Right ventricle myocardium superior (tissue), 1 donor: ENCODE results near the gene SUCLG1. TPM values are rescaled to one million over a fixed set of nuclear protein-coding genes. Genes with fewer than 3 reads are reported as not detected.
"Not testable (repeated sequence)": the region's sequence is repeated elsewhere in the genome, so short reads cannot be mapped to it uniquely, and the experiment has no call there.

Experiments
- ATAC-seq: fragments of 200-7000 bp; cut with Tn5 transposase; one replicate; pipeline ENCODE4 v1.9.1; 2020; ENCODE audit warnings: mild to moderate bottlenecking; ENCODE audit not compliant: poor library complexity
- DNase-seq: peaks from one replicate; pipeline ENCODE4 v3.0.0-alpha.2; 2020
- intact Hi-C: fragments of 100-400 bp; cut with DNase I; formaldehyde crosslinking; loops from one replicate; pipeline ENCODE4 v1.11.2; 2022
- total RNA-seq: library from RNA; stranded (reverse); fragmentation: NEBNext Ultra II Directional; extraction: Animal tissue kit (Norgen Biotek cat#: 25700); gene quantifications from one replicate; pipeline ENCODE4 v1.2.1, GENCODE V29; 2021
- donor health status: DM: no; HTN: yes; CAD: no; lungs with severe emphysema.

The SUCLG1 gene
- total RNA-seq, 1 donor from 2014 or later, result 312 TPM

GRCh38 chr2:84435345-84436025 lies 23.6 kb downstream of the SUCLG1 start:
- DNase-seq, result peak; percentile 38
- intact Hi-C loops, result no loop called here
- peak; percentile 83 for ATAC-seq

- ATAC-seq, result no peak
- intact Hi-C loops, result no loop called here
- DNase-seq, result no peak
These were observed 29.8 kb downstream of the SUCLG1 start for GRCh38 chr2:84429328-84429727.

- DNase-seq, result no peak
- no peak for ATAC-seq
- intact Hi-C loops, result no loop called here
These were observed 31.6 kb downstream of the SUCLG1 start for GRCh38 chr2:84427235-84428138.

GRCh38 chr2:84425310-84425709 lies 33.8 kb downstream of the SUCLG1 start:
- DNase-seq (no peak), ATAC-seq (no peak)
- intact Hi-C loops, result no loop called here

DNA sequence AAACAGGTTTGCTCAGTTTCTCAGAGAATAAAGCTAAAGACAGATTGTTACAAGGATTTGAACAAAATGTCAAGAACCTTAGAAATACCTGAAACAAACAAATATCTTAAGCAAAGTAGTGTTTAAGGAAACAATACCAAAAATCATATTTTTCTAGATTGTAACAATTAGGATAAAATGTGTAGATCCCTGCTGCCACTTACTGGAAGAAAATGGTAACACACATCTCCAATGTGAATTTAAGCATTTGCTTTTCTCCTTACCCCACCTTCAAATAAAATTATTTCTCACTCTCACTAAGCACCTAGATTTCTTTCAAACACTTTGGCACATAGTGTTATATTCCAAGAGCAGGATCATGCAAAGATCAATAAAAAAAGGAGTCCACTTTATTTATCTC lies 34.9 kb downstream of the SUCLG1 start:
- DNase-seq (no peak), ATAC-seq (no peak)
- intact Hi-C loops, result no loop called here

DNA sequence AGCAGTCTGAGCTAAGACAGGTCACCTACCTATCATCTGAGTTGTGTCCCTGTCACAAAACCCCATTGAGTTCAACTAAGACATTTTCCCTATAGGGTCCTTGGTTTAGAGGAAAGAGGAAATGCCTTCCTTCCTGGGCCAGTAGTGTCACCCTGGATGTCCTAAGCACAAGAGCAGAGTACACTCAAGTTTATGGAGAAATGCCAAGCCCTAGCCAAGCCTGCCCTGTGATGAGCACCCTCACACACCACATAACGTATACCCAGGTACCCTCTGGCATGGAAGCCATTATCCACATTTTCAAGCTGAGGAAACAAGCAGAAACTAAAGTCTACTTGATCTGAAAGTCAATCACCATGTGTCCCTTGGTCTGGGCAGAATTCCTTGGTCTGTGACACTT lies 37.3 kb downstream of the SUCLG1 start:
- intact Hi-C loops, result no loop called here
- peak; percentile 86 for ATAC-seq
- no peak for DNase-seq

DNA sequence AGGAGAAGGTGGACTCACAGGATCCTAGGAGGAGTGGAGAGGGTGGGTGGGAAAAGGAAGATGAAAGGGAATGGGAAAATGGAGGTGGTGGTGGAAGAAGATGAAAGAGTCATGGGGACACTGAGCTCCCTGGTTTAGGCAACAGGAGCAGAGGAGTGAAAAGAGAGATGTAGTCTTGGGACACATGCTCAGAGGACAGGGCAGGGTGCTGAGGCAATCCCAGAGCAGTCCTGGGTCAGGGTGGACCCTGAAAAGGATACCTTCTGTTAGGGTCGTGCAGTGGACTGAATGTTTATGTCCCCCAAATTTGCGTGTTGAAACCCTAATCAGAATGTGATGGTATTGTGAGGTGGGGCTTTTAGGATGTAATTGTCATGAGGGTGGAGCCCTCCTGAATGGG lies 37.9 kb downstream of the SUCLG1 start:
- intact Hi-C loops, result no loop called here
- ATAC-seq, result no peak
- no peak for DNase-seq

DNA sequence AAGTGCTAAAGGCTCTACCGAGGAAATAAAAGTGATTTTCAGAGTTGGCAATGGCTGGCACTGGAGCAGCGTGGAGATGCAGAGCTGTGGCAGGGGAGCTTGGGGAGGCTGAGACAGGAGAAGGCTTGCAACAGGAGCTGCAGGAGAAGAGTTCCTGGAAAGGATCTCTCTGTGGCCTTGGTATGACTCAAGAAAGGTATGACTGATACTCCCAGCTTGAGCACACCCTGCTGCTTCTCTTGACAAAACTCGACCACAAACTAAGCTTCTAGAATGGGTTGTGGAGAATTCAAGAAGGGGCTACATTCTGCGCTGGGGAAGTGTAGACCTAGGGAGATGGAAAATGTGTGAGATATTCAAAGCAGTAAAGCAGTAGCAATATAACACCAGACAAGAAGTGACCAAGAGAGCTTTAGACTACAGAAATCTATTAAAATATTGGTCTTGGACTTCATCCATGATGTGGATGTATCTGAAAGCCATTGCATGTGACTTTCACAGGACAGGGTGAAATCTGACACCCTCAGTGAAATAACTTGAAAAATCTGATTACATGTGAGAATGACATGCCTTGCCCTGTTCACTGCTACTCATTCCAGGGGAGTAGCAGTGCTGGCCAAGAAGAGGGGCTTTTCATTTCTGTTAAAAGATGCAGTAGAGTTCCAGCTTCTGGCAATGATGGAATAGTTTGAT lies 41.5 kb downstream of the SUCLG1 start:
- DNase-seq (no peak), ATAC-seq (no peak)
- intact Hi-C loops, result no loop called here

DNA sequence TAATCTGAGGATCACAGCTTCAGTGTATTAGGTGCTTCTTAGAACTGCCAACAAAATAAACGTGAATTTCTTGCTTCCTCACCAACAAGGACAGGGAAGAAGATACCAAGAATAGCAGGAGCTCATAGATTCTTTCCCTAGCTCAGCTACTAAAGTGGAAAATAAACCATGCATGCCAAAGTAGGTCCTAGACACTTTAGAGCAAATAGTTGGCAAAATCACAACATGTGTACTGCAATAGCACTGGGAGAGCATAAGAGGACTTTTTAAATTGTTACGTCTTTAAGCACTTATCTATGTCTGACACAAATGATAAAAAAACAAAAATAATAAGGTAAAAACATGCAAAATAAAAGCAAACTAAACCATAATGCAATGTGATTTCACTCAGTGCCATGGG lies 49.5 kb downstream of the SUCLG1 start:
- intact Hi-C loops, result no loop called here
- DNase-seq, result no peak
- peak; percentile 70 for ATAC-seq

GRCh38 chr2:84402111-84402510 lies 57.0 kb downstream of the SUCLG1 start:
- DNase-seq, ATAC-seq, intact Hi-C loops: not testable (repeated sequence)

- DNase-seq, intact Hi-C loops, ATAC-seq: not testable (repeated sequence)
These were observed 59.2 kb downstream of the SUCLG1 start for GRCh38 chr2:84399839-84400238.

GRCh38 chr2:84395820-84396219 lies 63.3 kb downstream of the SUCLG1 start:
- intact Hi-C loops, result no loop called here
- ATAC-seq, result no peak
- no peak for DNase-seq

DNA sequence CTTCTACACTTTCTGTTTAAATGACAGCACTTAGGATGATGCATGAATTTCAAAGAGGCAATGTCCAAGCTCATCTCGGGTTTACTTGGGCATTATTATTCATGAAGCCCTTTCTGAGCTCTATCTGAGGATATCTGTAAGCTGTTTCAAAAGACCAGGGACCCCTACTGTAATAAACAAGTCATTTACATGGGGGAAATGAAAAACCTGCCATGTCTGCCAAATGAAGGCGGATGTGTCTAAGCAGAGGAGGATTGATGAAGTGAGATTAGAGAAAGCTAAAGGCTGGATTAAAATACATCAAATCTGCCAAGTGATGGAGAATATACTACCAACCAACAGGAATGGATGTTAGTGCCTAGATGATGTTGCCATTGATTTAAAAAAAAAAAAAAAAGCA lies 64.5 kb downstream of the SUCLG1 start:
- DNase-seq (no peak), ATAC-seq (no peak)
- intact Hi-C loops, result no loop called here

GRCh38 chr2:84393829-84394228 lies 65.3 kb downstream of the SUCLG1 start:
- intact Hi-C loops, result no loop called here

DNA sequence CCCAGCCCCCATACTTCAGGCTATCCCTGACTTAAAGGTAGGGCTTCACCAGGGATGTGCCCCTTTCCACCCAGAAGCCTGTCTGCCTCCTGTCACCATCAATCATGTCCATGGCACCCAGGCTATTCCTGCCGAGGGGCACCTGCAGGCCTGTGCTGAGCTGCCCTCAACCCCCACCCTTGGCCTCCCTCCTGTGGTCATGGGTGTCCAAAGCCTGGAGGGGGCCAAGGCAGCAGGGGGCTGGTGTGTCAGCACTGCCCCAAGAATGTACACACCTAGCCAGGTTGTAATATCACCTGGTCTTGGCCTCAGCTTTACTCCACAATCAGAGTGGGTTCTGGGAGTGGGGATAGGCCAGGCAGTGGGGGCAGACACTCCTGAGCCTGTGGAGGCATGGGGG lies 69.3 kb downstream of the SUCLG1 start:
- DNase-seq (no peak), ATAC-seq (no peak)
- intact Hi-C loops, result no loop called here

More at GRCh38 chr2:84393829-84394228, 65.3 kb downstream of the SUCLG1 start:
- ATAC-seq (no peak), DNase-seq (no peak)

DNA sequence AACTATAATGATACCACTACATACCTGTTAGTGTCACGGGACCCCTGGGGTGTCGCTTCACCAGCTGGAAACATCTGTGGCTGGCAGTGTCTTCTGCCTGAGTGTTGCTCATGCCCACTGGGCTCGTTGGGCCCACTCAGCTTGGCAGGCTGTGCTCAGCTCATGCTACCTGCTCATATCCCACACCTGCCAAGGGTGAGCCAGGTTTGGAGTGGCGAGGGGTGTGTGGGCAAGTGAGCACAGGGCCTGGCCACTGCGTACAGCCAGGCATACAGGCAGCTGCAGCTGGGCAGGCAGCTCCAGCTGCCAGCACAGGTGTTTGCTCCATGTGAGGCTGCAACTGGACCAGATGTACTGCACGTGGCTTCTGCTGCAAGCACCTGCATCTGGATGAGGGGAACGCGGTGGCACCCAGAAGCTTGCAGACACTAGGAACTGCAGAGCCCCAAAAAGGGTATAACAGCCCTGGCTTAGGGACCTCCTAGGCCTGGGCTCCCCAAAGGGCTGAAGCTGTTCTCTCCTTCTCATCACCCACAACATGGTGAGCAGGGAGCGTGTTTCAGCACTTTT lies 70.1 kb downstream of the SUCLG1 start:
- no peak for DNase-seq
- no peak for ATAC-seq
- intact Hi-C loops, result no loop called here

DNA sequence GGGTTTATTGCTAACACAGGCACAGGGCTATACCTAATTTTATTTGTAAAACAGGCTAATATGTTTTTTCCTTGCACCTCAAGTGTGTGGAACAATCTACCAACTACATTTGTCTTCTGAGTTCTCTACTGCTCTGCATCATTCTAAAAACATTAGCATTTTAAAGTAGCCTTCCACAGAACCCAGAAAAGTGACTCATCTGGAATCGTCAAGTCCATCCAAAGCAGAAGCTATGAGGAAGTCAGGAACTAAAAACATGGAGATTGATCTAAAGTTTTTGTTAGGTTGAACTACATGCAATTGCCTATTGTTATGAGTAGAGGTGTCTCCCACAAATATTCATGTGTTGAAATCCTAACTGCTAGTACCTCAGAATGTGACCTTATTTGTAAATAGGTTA lies 70.9 kb downstream of the SUCLG1 start:
- DNase-seq, result no peak
- intact Hi-C loops, result no loop called here
- ATAC-seq, result no peak

DNA sequence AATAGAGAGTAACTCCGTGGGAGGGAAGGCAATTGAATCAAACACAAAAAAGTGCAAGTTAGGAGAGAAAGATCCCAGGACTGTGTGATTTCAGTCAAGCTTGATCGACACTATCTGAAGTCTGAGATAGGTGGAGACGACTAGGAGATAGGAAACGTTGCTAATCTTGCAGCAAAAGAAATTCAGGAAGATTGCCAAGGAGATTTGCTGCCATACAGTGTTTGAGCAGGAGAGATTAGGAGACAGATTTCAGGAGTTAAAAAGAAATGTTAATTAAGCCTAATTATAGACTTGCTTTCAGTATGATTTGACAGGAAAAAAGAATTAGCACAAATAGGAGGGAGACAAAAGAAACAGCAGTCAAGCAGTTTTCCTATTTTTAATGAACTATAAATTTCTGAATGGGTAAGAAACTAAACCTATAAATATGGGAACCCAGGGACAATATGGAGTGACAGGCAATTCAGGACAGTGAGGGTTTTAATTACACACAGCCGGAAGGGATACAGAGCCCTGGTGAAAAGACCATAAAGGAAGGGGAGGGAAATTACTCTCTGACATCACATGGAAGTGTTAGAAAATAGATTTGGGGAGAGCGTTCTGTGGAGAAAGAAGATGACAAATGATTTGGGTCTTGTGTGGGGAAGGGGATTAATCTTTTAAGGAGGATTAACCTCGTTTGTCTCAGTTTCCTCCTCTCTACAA lies 72.6 kb downstream of the SUCLG1 start:
- intact Hi-C loops, result no loop called here

DNA sequence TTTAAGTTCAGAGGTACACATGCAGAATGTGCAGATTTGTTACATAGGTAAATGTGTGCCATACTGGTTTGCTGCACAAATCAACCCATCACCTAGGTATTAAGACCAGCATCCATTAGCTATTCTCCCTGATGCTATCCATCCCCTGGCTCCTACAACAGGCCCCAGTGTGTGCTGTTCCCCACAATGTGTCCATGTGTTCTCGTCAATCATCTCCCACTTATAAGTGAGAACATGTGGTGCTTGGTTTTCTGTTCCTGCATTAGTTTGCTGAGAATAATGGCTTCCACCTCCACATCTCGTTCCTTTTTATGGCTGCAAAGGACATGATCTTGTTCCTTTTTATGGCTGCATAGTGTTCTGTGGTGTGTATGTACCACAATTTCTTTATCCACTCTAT lies 75.8 kb downstream of the SUCLG1 start:
- no peak for ATAC-seq
- intact Hi-C loops, result no loop called here

More for the DNA sequence above, 72.6 kb downstream of the SUCLG1 start:
- ATAC-seq (no peak), DNase-seq (no peak)

More for the DNA sequence above, 75.8 kb downstream of the SUCLG1 start:
- DNase-seq, result no peak
